BJ (cell line): ENCODE results near the gene TTC39C. TPM values are rescaled to one million over a fixed set of nuclear protein-coding genes. Genes with fewer than 3 reads are reported as not detected.
"Not testable (repeated sequence)": the region's sequence is repeated elsewhere in the genome, so short reads cannot be mapped to it uniquely, and the experiment has no call there.

Source experiments
- CTCF ChIA-PET: fragments of 350-600 bp; formaldehyde crosslinking; extraction: SDS; loops from one replicate; lab custom pipeline; 2021; ENCODE audit warnings: antibody characterized with exemption, inconsistent platforms; lab: Yijun Ruan, JAX
- POLR2A ChIA-PET: fragments of 300-600 bp; sonication (Branson Sonifier 250); formaldehyde crosslinking; extraction: SDS; loops from one replicate; lab custom pipeline; 2021; ENCODE audit warnings: antibody characterized with exemption; lab: Charles Lee
- DNase-seq: peaks from one replicate; pipeline ENCODE4 v3.0.0-alpha.2; 2011; ENCODE audit warnings: low read depth
- H3K27me3 ChIP-seq: 2 replicates; pipeline ENCODE4 v1.6.0; 2011; ENCODE audit warnings: low read length; ENCODE audit not compliant: control insufficient read depth, insufficient read depth
- H3K36me3 ChIP-seq: 2 replicates; pipeline ENCODE4 v1.5.1; 2011; ENCODE audit warnings: low read length; ENCODE audit not compliant: control insufficient read depth, insufficient read depth
- H3K4me3 ChIP-seq: 2 replicates; pipeline ENCODE4 v1.5.1; 2011; ENCODE audit warnings: low read depth, mild to moderate bottlenecking, control low read depth, low read length
- polyA plus RNA-seq: library from polyadenylated mRNA; depleted of rRNA; stranded (reverse); fragments of >200 nt; gene quantifications from 2 replicates; pipeline ENCODE4 v1.2.3, GENCODE V29; 2011
- TF ChIP-seq, protein P1 (sequence below): IDR thresholded peaks from 2 replicates; pipeline ENCODE4 v1.5.1; 2011; ENCODE audit warnings: low read depth, mild to moderate bottlenecking, control low read depth, inconsistent platforms, low read length, moderate library complexity; ENCODE audit not compliant: insufficient read depth

The TTC39C gene
- polyA plus RNA-seq, 1 experiment: 37.9 TPM

DNA sequence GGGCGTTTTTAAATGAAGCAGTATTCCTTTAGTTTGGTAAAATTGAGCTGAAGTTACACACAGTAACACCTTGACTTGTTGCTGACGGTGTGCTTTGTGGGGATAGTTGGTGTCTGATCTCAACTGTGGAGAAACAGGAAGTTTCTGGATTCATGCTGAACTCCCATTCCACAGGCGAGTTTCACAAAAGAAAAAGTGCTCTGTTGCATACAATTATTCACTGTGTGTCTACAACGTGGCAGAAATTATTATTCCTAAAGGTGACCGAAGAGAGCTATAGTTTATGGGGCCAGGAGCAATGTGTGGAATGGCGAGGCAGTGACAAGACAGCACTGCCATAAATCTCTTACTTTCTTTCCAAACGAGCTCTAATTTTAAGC is 123.8 kb downstream of the TTC39C start:
- TF ChIP-seq, protein P1, sequence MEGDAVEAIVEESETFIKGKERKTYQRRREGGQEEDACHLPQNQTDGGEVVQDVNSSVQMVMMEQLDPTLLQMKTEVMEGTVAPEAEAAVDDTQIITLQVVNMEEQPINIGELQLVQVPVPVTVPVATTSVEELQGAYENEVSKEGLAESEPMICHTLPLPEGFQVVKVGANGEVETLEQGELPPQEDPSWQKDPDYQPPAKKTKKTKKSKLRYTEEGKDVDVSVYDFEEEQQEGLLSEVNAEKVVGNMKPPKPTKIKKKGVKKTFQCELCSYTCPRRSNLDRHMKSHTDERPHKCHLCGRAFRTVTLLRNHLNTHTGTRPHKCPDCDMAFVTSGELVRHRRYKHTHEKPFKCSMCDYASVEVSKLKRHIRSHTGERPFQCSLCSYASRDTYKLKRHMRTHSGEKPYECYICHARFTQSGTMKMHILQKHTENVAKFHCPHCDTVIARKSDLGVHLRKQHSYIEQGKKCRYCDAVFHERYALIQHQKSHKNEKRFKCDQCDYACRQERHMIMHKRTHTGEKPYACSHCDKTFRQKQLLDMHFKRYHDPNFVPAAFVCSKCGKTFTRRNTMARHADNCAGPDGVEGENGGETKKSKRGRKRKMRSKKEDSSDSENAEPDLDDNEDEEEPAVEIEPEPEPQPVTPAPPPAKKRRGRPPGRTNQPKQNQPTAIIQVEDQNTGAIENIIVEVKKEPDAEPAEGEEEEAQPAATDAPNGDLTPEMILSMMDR: no peak
- no peak for DNase-seq
- ChIA-PET CTCF (interaction anchor here (1.1 kb wide), 1 partner anchor 219 kb away, joined by 3 read pairs; no protein-coding TSS in a partner anchor), POLR2A (interaction anchor here (0.5 to 0.7 kb wide), 3 partner anchors 15 to 145 kb away, joined by 3 to 13 read pairs (median 5); no protein-coding TSS in a partner anchor)
- no peaks in the 10 kb centered on the region; the same call in none of the 2 replicates for H3K36me3 ChIP-seq
- no peaks in the 10 kb centered on the region for H3K27me3 ChIP-seq
- peak overlapping the region; percentile 64 for H3K4me3 ChIP-seq

DNA sequence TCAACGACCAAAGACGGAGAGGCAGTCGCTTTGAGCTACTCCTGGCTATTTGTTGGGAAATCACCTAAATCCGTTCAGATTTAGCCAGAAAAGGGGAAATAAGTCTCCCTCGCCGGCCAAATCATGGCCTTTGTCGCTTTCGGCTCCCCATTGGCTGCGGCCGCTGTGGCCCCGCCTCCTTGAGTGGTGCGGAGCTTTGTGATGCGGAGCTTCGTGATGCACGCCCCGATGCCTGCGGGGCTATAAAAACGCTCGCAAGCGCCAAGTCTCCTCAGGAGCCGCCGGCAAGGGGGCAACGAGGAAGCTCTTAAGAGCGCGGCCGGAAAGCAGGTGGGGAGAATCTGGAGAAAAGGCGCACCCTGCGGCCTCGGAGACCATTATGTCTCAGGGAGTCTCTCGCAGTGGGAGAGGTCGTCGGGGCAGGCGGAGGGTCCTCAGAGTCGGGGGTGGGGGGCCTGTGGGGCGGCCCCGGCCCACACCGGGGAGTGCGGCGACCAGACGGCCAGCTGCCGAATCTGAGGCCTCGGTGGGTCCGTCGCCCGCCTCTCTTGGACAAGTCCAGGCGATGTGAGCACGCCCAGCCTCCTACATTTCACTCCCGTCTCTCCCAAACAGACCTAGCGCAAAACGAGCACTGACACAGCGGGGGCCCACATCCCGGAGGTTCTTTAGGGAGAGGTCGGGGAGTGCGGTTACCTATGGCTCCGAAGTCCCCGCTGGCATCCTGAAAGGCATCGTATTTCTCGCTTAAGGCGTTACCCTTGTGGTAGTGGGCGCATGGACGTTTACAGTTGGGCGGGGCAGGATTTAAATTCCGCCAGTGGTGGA is 124.4 kb downstream of the TTC39C start, which contains the start of gene CABYR:
CABYR (plus strand) TSS at position 274 of the 828 bp plus-strand sequence. CDS start 4,053 bp downstream, outside the sequence.
- peak; percentile 59 for DNase-seq
- ChIA-PET POLR2A (interaction anchor here (0.5 to 0.7 kb wide), 3 partner anchors 16 to 144 kb away, joined by 3 to 13 read pairs (median 5); no protein-coding TSS in a partner anchor), CTCF (interaction anchor here (1.1 kb wide), 1 partner anchor 220 kb away, joined by 3 read pairs; no protein-coding TSS in a partner anchor)
- no peaks in the 10 kb centered on the region; the same call in none of the 2 replicates for H3K36me3 ChIP-seq
- TF ChIP-seq, protein P1: no peak
- H3K27me3 ChIP-seq: no peaks in the 10 kb centered on the region
- H3K4me3 ChIP-seq: peak within 1 kb of the TSS; percentile 64

DNA sequence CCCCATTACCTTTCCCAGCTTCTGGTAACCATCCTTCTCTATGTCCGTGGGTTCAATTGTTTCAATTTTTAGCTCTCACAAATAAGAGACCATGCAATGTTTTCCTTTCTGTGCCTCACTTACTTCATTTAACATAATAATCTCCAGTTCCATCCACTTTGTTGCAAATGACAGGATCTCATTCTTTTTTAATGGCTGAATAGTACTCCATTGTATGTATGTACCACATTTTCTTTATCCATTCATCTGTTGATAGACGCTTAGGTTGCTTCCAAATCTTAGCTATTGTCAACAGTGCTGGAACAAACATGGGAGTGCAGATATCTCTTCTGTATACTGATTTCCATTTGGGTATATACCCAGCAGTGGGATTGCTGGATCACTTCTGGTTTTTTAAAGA is 126.1 kb downstream of the TTC39C start:
- no peak for DNase-seq
- Histone ChIP-seq H3K4me3 (no peak overlapping the region), H3K36me3 (no peaks in the 10 kb centered on the region), H3K27me3 (no peaks in the 10 kb centered on the region)
- TF ChIP-seq, protein P1: no peak
- ChIA-PET POLR2A (no interaction called here), CTCF (interaction anchor here (1.2 to 2.4 kb wide), 2 partner anchors 36 to 219 kb away, joined by 3 to 5 read pairs; no protein-coding TSS in a partner anchor)

DNA sequence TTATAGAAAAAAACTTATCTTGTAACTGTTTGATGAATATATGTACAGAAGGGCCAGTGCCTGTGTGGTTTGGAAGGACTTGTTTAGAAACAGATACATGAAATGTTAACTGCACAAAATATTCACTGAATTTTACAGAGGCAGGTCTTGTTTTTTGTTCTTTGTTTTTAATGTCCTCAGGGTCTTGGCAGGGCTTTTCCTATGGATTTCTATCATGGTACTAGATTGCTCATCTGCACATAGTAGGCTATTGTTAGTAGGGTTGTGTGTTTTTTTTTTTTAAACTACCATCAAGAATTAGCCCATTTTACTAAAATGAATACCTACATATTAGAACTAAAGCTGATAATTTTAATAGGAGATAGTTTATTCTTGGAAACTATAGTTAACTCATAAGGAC is 127.8 kb downstream of the TTC39C start:
- Histone ChIP-seq H3K4me3 (no peak overlapping the region), H3K36me3 (no peaks in the 10 kb centered on the region), H3K27me3 (no peaks in the 10 kb centered on the region)
- POLR2A ChIA-PET: no interaction called here
- TF ChIP-seq, protein P1: no peak
- CTCF ChIA-PET: interaction anchor here (2.4 kb wide), 1 partner anchor 34 kb away, joined by 5 read pairs; no protein-coding TSS in a partner anchor
- no peak for DNase-seq

DNA sequence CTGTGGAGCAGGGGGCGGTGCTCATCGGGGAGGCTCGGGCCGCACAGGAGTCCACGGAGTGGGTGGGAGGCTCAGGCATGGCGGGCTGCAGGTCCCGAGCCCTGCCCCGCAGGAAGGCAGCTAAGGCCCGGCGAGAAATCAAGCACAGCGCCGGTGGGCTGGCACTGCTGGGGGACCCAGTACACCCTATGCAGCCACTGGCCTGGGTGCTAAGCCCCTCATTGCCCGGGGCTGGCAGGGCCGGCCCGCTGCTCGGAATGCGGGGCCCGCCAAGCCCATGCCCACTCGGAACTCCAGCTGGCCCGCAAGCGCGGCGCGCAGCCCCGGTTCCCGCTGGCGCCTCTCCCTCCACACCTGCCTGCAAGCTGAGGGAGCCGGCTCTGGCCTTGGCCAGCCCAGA is 135.0 kb downstream of the TTC39C start:
- DNase-seq, H3K36me3 ChIP-seq, H3K27me3 ChIP-seq, CTCF ChIA-PET, POLR2A ChIA-PET, H3K4me3 ChIP-seq: not testable (repeated sequence)
